ENCODE measurements around the gene SHOC2. TPM values are rescaled to one million over a fixed set of nuclear protein-coding genes. Genes with fewer than 3 reads are reported as not detected.

SHOC2 gene
- total RNA-seq, 4 donors from 2014 or later, result 57.3 to 125 (median 73.4) TPM

- TF ChIP-seq POLR2AphosphoS5 (IDR thresholded peaks at IDR 0.05) (no peak), EP300 (IDR thresholded peaks at IDR 0.05; ENCODE audit: low read depth) (no peak), CTCF (IDR thresholded peaks at IDR 0.05) (no peak), POLR2A (IDR thresholded peaks at IDR 0.05) (no peak)
- in situ Hi-C loops (cut with MboI; ENCODE audit: low pct_ligation_motif_present in 1 of 4, low pct_unique_long_range_greater_than_20kb in 1 of 4, low sequenced_read_pairs in 3 of 4), result no loop called here
- intact Hi-C loops (cut with DNase I; ENCODE audit: low total_unique reads), result no loop called here
- Histone ChIP-seq H3K36me3 (no peaks in the 10 kb centered on the region), H3K4me3 (no peak overlapping the region), H3K9me3 (no peaks in the 10 kb centered on the region), H3K4me1 (peaks cover 0 to 29% (median 18%) of the 10 kb centered on the region in 4 donors), H3K27ac (no peak overlapping the region), H3K27me3 (no peaks in the 10 kb centered on the region)
- WGBS, 2 donors (ENCODE audit: low coverage in 1 of 2), result 29 to 33% methylated on average over 1 of the region's 1 CpG
- DNase-seq, result no peak
These were observed 13.2 kb downstream of the SHOC2 start for GRCh38 chr10:110932505-110933180.

GRCh38 chr10:110936757-110937156 is 17.4 kb downstream of the SHOC2 start:
- WGBS, 2 donors (ENCODE audit: low coverage in 1 of 2), result 97% methylated on average over 18 of the region's 18 CpGs; no CpG with 5 or more reads in 1 of the 2 donors
- no peak overlapping the region for H3K27ac ChIP-seq
- no peak for DNase-seq
- peaks cover 0 to 18% (median 9%) of the 10 kb centered on the region in 4 donors for H3K4me1 ChIP-seq
- no peaks in the 10 kb centered on the region for H3K36me3 ChIP-seq
- no peak for TF ChIP-seq POLR2A (IDR thresholded peaks at IDR 0.05)
- no peak for TF ChIP-seq EP300 (IDR thresholded peaks at IDR 0.05; ENCODE audit: low read depth)
- TF ChIP-seq CTCF (IDR thresholded peaks at IDR 0.05), result no peak
- no peak for TF ChIP-seq POLR2AphosphoS5 (IDR thresholded peaks at IDR 0.05)
- H3K9me3 ChIP-seq, result no peaks in the 10 kb centered on the region
- H3K27me3 ChIP-seq, result no peaks in the 10 kb centered on the region
- no peak overlapping the region for H3K4me3 ChIP-seq
- intact Hi-C loops (cut with DNase I; ENCODE audit: low total_unique reads), result no loop called here
- in situ Hi-C loops (cut with MboI; ENCODE audit: low pct_ligation_motif_present in 1 of 4, low pct_unique_long_range_greater_than_20kb in 1 of 4, low sequenced_read_pairs in 3 of 4), result no loop called here

- in situ Hi-C loops (cut with MboI; ENCODE audit: low pct_ligation_motif_present in 1 of 4, low pct_unique_long_range_greater_than_20kb in 1 of 4, low sequenced_read_pairs in 3 of 4), result no loop called here
- H3K4me1 ChIP-seq, result peaks cover 0 to 7% (median 0%) of the 10 kb centered on the region in 4 donors
- H3K4me3 ChIP-seq, result no peak overlapping the region
- intact Hi-C loops (cut with DNase I; ENCODE audit: low total_unique reads), result no loop called here
- TF ChIP-seq EP300 (IDR thresholded peaks at IDR 0.05; ENCODE audit: low read depth) (no peak), CTCF (IDR thresholded peaks at IDR 0.05) (no peak), POLR2A (IDR thresholded peaks at IDR 0.05) (no peak)
- H3K27me3 ChIP-seq, result no peaks in the 10 kb centered on the region
- no peak for DNase-seq
- no peak overlapping the region for H3K27ac ChIP-seq
- no peaks in the 10 kb centered on the region for H3K9me3 ChIP-seq
- H3K36me3 ChIP-seq, result no peaks in the 10 kb centered on the region
- 95 to 97% methylated on average over 4 of the region's 4 CpGs for WGBS, 2 donors (ENCODE audit: low coverage in 1 of 2)
These were observed 20.0 kb downstream of the SHOC2 start for GRCh38 chr10:110939419-110939818.

GRCh38 chr10:110944792-110945396 is 25.5 kb downstream of the SHOC2 start:
- 73 to 75% methylated on average over 2 to 5 of the region's 5 CpGs for WGBS, 2 donors (ENCODE audit: low coverage in 1 of 2)
- Histone ChIP-seq H3K36me3 (no peaks in the 10 kb centered on the region), H3K9me3 (no peaks in the 10 kb centered on the region), H3K4me1 (peaks cover 0 to 26% (median 4%) of the 10 kb centered on the region in 4 donors), H3K4me3 (no peak overlapping the region), H3K27me3 (no peaks in the 10 kb centered on the region), H3K27ac (no peak overlapping the region)
- no peak for TF ChIP-seq POLR2A (IDR thresholded peaks at IDR 0.05)
- no peak for TF ChIP-seq CTCF (IDR thresholded peaks at IDR 0.05)
- TF ChIP-seq EP300 (IDR thresholded peaks at IDR 0.05; ENCODE audit: low read depth), result no peak
- TF ChIP-seq POLR2AphosphoS5 (IDR thresholded peaks at IDR 0.05), result no peak
- in situ Hi-C loops (cut with MboI; ENCODE audit: low pct_ligation_motif_present in 1 of 4, low pct_unique_long_range_greater_than_20kb in 1 of 4, low sequenced_read_pairs in 3 of 4) (no loop called here), intact Hi-C loops (cut with DNase I; ENCODE audit: low total_unique reads) (no loop called here)
- DNase-seq, result no peak

Data from transverse colon (tissue), 4 donors.